ENCODE data around the gene KIAA0319L. TPM values are rescaled to one million over a fixed set of nuclear protein-coding genes. Genes with fewer than 3 reads are reported as not detected.

Gene KIAA0319L
- total RNA-seq, 2 experiments from 2014 or later: 25.3 to 44.9 TPM

GRCh38 chr1:35432231-35432630 lies 125.0 kb downstream of the KIAA0319L start:
- peaks cover 24% of the 10 kb centered on the region; the same call in 1 of the 2 replicates for H3K36me3 ChIP-seq (ENCODE audit: insufficient read depth, low read length)
- no peak overlapping the region for H3K4me3 ChIP-seq (ENCODE audit: low read depth, low read length, poor library complexity, severe bottlenecking)
- H3K4me1 ChIP-seq (ENCODE audit: insufficient read depth, low read length, poor library complexity, severe bottlenecking): no peaks in the 10 kb centered on the region
- ChIA-PET CTCF (ENCODE audit: unreplicated experiment) (no interaction called here), POLR2A (no interaction called here)
- no peaks in the 10 kb centered on the region for H3K79me2 ChIP-seq (ENCODE audit: insufficient read depth, low read depth, low read length)
- BruUV-seq (replicated peaks): no TSS peak
- H2AFZ ChIP-seq (ENCODE audit: low read length): no peak overlapping the region
- no peak overlapping the region for H3K4me2 ChIP-seq (ENCODE audit: low read length)
- no peaks in the 10 kb centered on the region for H3K9me2 ChIP-seq (ENCODE audit: insufficient read depth, low read length)
- H4K20me1 ChIP-seq (ENCODE audit: insufficient read depth, low read length): no peaks in the 10 kb centered on the region
- H3K27ac ChIP-seq (ENCODE audit: low read depth, low read length, poor library complexity, severe bottlenecking): no peak overlapping the region
- no peaks in the 10 kb centered on the region for H3K9me3 ChIP-seq (ENCODE audit: low read length)
- intact Hi-C loops (cut with micrococcal nuclease; ENCODE audit: unreplicated experiment): no loop called here
- TF ChIP-seq, protein P1, sequence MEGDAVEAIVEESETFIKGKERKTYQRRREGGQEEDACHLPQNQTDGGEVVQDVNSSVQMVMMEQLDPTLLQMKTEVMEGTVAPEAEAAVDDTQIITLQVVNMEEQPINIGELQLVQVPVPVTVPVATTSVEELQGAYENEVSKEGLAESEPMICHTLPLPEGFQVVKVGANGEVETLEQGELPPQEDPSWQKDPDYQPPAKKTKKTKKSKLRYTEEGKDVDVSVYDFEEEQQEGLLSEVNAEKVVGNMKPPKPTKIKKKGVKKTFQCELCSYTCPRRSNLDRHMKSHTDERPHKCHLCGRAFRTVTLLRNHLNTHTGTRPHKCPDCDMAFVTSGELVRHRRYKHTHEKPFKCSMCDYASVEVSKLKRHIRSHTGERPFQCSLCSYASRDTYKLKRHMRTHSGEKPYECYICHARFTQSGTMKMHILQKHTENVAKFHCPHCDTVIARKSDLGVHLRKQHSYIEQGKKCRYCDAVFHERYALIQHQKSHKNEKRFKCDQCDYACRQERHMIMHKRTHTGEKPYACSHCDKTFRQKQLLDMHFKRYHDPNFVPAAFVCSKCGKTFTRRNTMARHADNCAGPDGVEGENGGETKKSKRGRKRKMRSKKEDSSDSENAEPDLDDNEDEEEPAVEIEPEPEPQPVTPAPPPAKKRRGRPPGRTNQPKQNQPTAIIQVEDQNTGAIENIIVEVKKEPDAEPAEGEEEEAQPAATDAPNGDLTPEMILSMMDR (conservative IDR thresholded peaks at IDR 0.05; ENCODE audit: low read length): no peak
- no peak for TF ChIP-seq EZH2phosphoT487 (IDR thresholded peaks at IDR 0.05; ENCODE audit: borderline replicate concordance, low read depth, low read length)
- DNase-seq (ENCODE audit: low spot score): no peak

GRCh38 chr1:35431173-35431599 lies 126.0 kb downstream of the KIAA0319L start:
- no peak for DNase-seq (ENCODE audit: low spot score)
- intact Hi-C loops (cut with micrococcal nuclease; ENCODE audit: unreplicated experiment): no loop called here
- Histone ChIP-seq H3K27ac (ENCODE audit: low read depth, low read length, poor library complexity, severe bottlenecking) (no peak overlapping the region), H4K20me1 (ENCODE audit: insufficient read depth, low read length) (no peaks in the 10 kb centered on the region), H3K4me3 (ENCODE audit: low read depth, low read length, poor library complexity, severe bottlenecking) (no peak overlapping the region), H2AFZ (ENCODE audit: low read length) (no peak overlapping the region), H3K4me2 (ENCODE audit: low read length) (no peak overlapping the region), H3K79me2 (ENCODE audit: insufficient read depth, low read depth, low read length) (no peaks in the 10 kb centered on the region), H3K9me2 (ENCODE audit: insufficient read depth, low read length) (no peaks in the 10 kb centered on the region), H3K36me3 (ENCODE audit: insufficient read depth, low read length) (peaks cover 23% of the 10 kb centered on the region; the same call in 1 of the 2 replicates), H3K9me3 (ENCODE audit: low read length) (no peaks in the 10 kb centered on the region), H3K4me1 (ENCODE audit: insufficient read depth, low read length, poor library complexity, severe bottlenecking) (no peaks in the 10 kb centered on the region)
- POLR2A ChIA-PET: interaction anchor here (1.1 kb wide), 1 partner anchor 87 kb away, joined by 3 read pairs; no protein-coding TSS in a partner anchor
- BruUV-seq (replicated peaks): no TSS peak
- CTCF ChIA-PET (ENCODE audit: unreplicated experiment): no interaction called here
- TF ChIP-seq EZH2phosphoT487 (IDR thresholded peaks at IDR 0.05; ENCODE audit: borderline replicate concordance, low read depth, low read length): no peak
- TF ChIP-seq, protein P1 (conservative IDR thresholded peaks at IDR 0.05; ENCODE audit: low read length): no peak

DNA sequence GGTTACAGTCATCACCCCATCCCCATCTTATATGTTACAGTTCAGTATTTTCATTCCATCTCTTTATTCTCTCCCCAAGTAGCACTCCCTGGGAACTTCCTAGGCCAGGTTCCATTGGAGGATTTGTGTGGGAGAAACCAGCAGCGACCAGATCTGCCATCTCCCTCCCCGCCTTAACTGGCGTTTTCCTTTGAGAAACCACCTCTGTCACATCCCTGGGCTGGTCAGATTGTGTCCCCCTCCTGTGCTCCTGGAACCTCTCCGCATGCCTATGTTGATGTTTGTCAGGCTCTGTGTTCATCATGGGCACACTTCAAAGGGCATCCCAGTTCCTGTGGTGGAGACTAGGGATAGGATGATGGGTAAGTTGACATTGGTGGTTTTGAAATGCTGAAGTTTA lies 126.4 kb downstream of the KIAA0319L start:
- POLR2A ChIA-PET: interaction anchor here (1.1 kb wide), 1 partner anchor 87 kb away, joined by 3 read pairs; no protein-coding TSS in a partner anchor
- Histone ChIP-seq H3K27ac (ENCODE audit: low read depth, low read length, poor library complexity, severe bottlenecking) (no peak overlapping the region), H3K36me3 (ENCODE audit: insufficient read depth, low read length) (peaks cover 19% of the 10 kb centered on the region; the same call in 1 of the 2 replicates), H3K4me1 (ENCODE audit: insufficient read depth, low read length, poor library complexity, severe bottlenecking) (peaks cover 3% of the 10 kb centered on the region), H3K4me3 (ENCODE audit: low read depth, low read length, poor library complexity, severe bottlenecking) (no peak overlapping the region), H4K20me1 (ENCODE audit: insufficient read depth, low read length) (no peaks in the 10 kb centered on the region), H3K9me2 (ENCODE audit: insufficient read depth, low read length) (no peaks in the 10 kb centered on the region), H3K79me2 (ENCODE audit: insufficient read depth, low read depth, low read length) (no peaks in the 10 kb centered on the region), H2AFZ (ENCODE audit: low read length) (no peak overlapping the region), H3K4me2 (ENCODE audit: low read length) (no peak overlapping the region), H3K9me3 (ENCODE audit: low read length) (no peaks in the 10 kb centered on the region)
- CTCF ChIA-PET (ENCODE audit: unreplicated experiment): no interaction called here
- no peak for DNase-seq (ENCODE audit: low spot score)
- BruUV-seq (replicated peaks): no TSS peak
- intact Hi-C loops (cut with micrococcal nuclease; ENCODE audit: unreplicated experiment): no loop called here
- TF ChIP-seq EZH2phosphoT487 (IDR thresholded peaks at IDR 0.05; ENCODE audit: borderline replicate concordance, low read depth, low read length): no peak
- TF ChIP-seq, protein P1 (conservative IDR thresholded peaks at IDR 0.05; ENCODE audit: low read length): no peak

Data from OCI-LY7 (cell line).